HepG2 (cell line): ENCODE results near the gene NCOA4. TPM values are rescaled to one million over a fixed set of nuclear protein-coding genes. Genes with fewer than 3 reads are reported as not detected.

Experiments used
- AGO1 ChIP-seq: fragments of 200-400 bp; formaldehyde crosslinking; IDR thresholded peaks from 2 replicates; pipeline ENCODE4 v1.6.1; 2017; ENCODE audit warnings: mild to moderate bottlenecking, low read depth, low read length, moderate library complexity; ENCODE audit not compliant: poor library complexity, severe bottlenecking
- ATAD3A ChIP-seq: sonication (generic); formaldehyde crosslinking; IDR thresholded peaks from 2 replicates; pipeline ENCODE4 v1.4.0; 2020; ENCODE audit warnings: missing genetic modification reagents
- EHMT2 ChIP-seq: fragments of 200-600 bp; sonication (generic); IDR thresholded peaks from 2 replicates; pipeline ENCODE4 v1.7.0; 2017; ENCODE audit warnings: antibody characterized with exemption, low read depth, low read length, borderline replicate concordance
- FLYWCH1 ChIP-seq: sonication (generic); formaldehyde crosslinking; IDR thresholded peaks from 2 replicates; pipeline ENCODE4 v1.8.1; 2023; ENCODE audit warnings: mild to moderate bottlenecking, missing genetic modification reagents
- HNRNPLL ChIP-seq: fragments of 200-400 bp; formaldehyde crosslinking; IDR thresholded peaks from 2 replicates; pipeline ENCODE4 v1.6.1; 2017; ENCODE audit warnings: mild to moderate bottlenecking, low read depth, low read length; ENCODE audit not compliant: poor library complexity, severe bottlenecking
- HOXA7 ChIP-seq: sonication (generic); formaldehyde crosslinking; IDR thresholded peaks from 2 replicates; pipeline ENCODE4 v1.8.1; 2022; ENCODE audit warnings: mild to moderate bottlenecking, missing genetic modification reagents, moderate library complexity
- KLF12 ChIP-seq: sonication (generic); formaldehyde crosslinking; IDR thresholded peaks from 2 replicates; pipeline ENCODE4 v1.4.0; 2020; ENCODE audit warnings: missing genetic modification reagents, borderline replicate concordance
- KMT2A ChIP-seq: sonication (generic); formaldehyde crosslinking; IDR thresholded peaks from 2 replicates; pipeline ENCODE4 v1.4.0; 2020; ENCODE audit warnings: missing genetic modification reagents
- MBD4 ChIP-seq: IDR thresholded peaks from 2 replicates; pipeline ENCODE4 v1.6.1; 2012; ENCODE audit warnings: low read length, inconsistent platforms, borderline replicate concordance
- MED13 ChIP-seq: sonication (generic); formaldehyde crosslinking; IDR thresholded peaks from 2 replicates; pipeline ENCODE4 v1.5.0; 2020; ENCODE audit warnings: missing genetic modification reagents
- PHB2 ChIP-seq: fragments of 450-650 bp; IDR thresholded peaks from 2 replicates; pipeline ENCODE4 v1.6.1; 2018; ENCODE audit not compliant: partially characterized antibody
- PITX1 ChIP-seq: sonication (generic); formaldehyde crosslinking; IDR thresholded peaks from 2 replicates; pipeline ENCODE4 v1.5.1; 2020; ENCODE audit warnings: mild to moderate bottlenecking, missing genetic modification reagents
- RFX5 ChIP-seq: IDR thresholded peaks from 2 replicates; pipeline ENCODE4 v1.6.1; 2011; ENCODE audit warnings: low read depth, low read length, improper control_type of control experiment
- ZNF124 ChIP-seq: sonication (generic); formaldehyde crosslinking; IDR thresholded peaks from 2 replicates; pipeline ENCODE4 v1.4.0; 2020; ENCODE audit warnings: missing genetic modification reagents
- ZNF343 ChIP-seq: sonication (generic); formaldehyde crosslinking; IDR thresholded peaks from 2 replicates; pipeline ENCODE4 v1.4.0; 2020; ENCODE audit warnings: mild to moderate bottlenecking, missing genetic modification reagents
- ZNF501 ChIP-seq: sonication (generic); formaldehyde crosslinking; IDR thresholded peaks from 2 replicates; pipeline ENCODE4 v1.5.1; 2020; ENCODE audit warnings: mild to moderate bottlenecking, moderate library complexity, missing genetic modification reagents
- ZNF652 ChIP-seq: IDR thresholded peaks from 2 replicates; pipeline ENCODE4 v1.6.1; 2016; ENCODE audit warnings: low read depth, borderline replicate concordance
- ZNF747 ChIP-seq: sonication (generic); formaldehyde crosslinking; IDR thresholded peaks from 2 replicates; pipeline ENCODE4 v1.8.1; 2023; ENCODE audit warnings: missing genetic modification reagents, mild to moderate bottlenecking, borderline replicate concordance
- ZSCAN29 ChIP-seq: sonication (generic); formaldehyde crosslinking; conservative IDR thresholded peaks from 2 replicates; pipeline ENCODE4 v1.4.0; 2020; ENCODE audit warnings: mild to moderate bottlenecking, missing genetic modification reagents
- polyA plus RNA-seq, 8 experiments: library from polyadenylated mRNA; depleted of rRNA in 3 of 8; stranded (reverse) in 7 of 8; unstranded in 1 of 8; fragments of >200 nt; fragmentation: Illumina TruSeq in 4 of 8; extraction: Trizol in 4 of 8; gene quantifications; 2 replicates each; pipeline versions ENCODE4 v1.2.1 to v1.2.3, GENCODE V29; 2011 to 2016; ENCODE audit warnings: low read depth in 4 of 8, missing spikeins in 1 of 8, mixed read lengths in 1 of 8; ENCODE audit not compliant: insufficient read depth in 1 of 8
- total RNA-seq, 5 experiments: library from RNA; depleted of rRNA; stranded (reverse); fragments of >200 nt; fragmentation: Illumina TruSeq; extraction: Trizol; gene quantifications; 2 replicates each; pipeline ENCODE4 v1.2.3, GENCODE V29; 2016; ENCODE audit warnings: low read depth in 1 of 5
- TF ChIP-seq, protein P1 (sequence below): sonication (generic); formaldehyde crosslinking; conservative IDR thresholded peaks from 2 replicates; pipeline ENCODE4 v1.8.0; 2022; ENCODE audit warnings: low read depth, missing genetic modification reagents
- TF ChIP-seq, protein P2 (sequence below): sonication (generic); formaldehyde crosslinking; IDR thresholded peaks from 2 replicates; pipeline ENCODE4 v1.4.0; 2020; ENCODE audit warnings: missing genetic modification reagents, mild to moderate bottlenecking, borderline replicate concordance
- TF ChIP-seq, protein P3 (sequence below): sonication (generic); formaldehyde crosslinking; IDR thresholded peaks from 2 replicates; pipeline ENCODE4 v1.4.0; 2020; ENCODE audit warnings: missing genetic modification reagents

NCOA4 gene
- total and polyA plus RNA-seq, 2 of the 13 experiments (the other 11 are each of a cell fraction or from before 2014, with no cell fraction given) = 306 to 400 TPM

DNA sequence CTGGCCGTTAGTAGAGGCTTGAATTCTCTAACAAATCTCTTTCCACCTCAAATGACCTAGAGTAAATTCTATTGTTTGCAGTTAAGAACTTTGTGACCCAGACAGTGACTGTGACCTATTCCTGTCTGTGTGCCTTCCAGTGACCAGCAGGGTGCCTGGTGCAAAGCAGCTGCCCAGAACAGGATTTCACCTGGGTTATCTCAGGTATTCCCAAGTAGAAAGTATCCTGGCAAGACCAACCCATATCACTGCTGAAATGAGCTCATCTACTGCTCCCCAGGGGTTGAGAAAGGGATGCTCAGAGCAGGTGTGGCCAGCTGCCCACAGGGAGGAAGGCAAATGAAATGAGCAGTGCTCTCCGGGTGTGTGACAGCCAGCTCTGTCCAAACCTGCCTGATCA is 17.7 kb upstream of the NCOA4 start (continued):
- TF ChIP-seq, protein P1, sequence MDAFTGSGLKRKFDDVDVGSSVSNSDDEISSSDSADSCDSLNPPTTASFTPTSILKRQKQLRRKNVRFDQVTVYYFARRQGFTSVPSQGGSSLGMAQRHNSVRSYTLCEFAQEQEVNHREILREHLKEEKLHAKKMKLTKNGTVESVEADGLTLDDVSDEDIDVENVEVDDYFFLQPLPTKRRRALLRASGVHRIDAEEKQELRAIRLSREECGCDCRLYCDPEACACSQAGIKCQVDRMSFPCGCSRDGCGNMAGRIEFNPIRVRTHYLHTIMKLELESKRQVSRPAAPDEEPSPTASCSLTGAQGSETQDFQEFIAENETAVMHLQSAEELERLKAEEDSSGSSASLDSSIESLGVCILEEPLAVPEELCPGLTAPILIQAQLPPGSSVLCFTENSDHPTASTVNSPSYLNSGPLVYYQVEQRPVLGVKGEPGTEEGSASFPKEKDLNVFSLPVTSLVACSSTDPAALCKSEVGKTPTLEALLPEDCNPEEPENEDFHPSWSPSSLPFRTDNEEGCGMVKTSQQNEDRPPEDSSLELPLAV = no peak
- TF ChIP-seq HNRNPLL (no peak), PITX1 (CRISPR knock-in tag) (no peak), ZNF652 (CRISPR knock-in tag) (no peak), PHB2 (no peak), ATAD3A (CRISPR knock-in tag) (no peak), ZNF501 (CRISPR knock-in tag) (no peak), ZNF747 (CRISPR knock-in tag) (no peak), ZSCAN29 (CRISPR knock-in tag) (no peak), AGO1 (no peak), RFX5 (no peak), ZNF124 (CRISPR knock-in tag) (no peak), ZNF343 (CRISPR knock-in tag) (no peak), KMT2A (CRISPR knock-in tag) (no peak), MED13 (CRISPR knock-in tag) (no peak), HOXA7 (no peak), KLF12 (CRISPR knock-in tag) (no peak), FLYWCH1 (CRISPR knock-in tag) (no peak), EHMT2 (no peak), MBD4 (no peak)
- TF ChIP-seq, protein P2, sequence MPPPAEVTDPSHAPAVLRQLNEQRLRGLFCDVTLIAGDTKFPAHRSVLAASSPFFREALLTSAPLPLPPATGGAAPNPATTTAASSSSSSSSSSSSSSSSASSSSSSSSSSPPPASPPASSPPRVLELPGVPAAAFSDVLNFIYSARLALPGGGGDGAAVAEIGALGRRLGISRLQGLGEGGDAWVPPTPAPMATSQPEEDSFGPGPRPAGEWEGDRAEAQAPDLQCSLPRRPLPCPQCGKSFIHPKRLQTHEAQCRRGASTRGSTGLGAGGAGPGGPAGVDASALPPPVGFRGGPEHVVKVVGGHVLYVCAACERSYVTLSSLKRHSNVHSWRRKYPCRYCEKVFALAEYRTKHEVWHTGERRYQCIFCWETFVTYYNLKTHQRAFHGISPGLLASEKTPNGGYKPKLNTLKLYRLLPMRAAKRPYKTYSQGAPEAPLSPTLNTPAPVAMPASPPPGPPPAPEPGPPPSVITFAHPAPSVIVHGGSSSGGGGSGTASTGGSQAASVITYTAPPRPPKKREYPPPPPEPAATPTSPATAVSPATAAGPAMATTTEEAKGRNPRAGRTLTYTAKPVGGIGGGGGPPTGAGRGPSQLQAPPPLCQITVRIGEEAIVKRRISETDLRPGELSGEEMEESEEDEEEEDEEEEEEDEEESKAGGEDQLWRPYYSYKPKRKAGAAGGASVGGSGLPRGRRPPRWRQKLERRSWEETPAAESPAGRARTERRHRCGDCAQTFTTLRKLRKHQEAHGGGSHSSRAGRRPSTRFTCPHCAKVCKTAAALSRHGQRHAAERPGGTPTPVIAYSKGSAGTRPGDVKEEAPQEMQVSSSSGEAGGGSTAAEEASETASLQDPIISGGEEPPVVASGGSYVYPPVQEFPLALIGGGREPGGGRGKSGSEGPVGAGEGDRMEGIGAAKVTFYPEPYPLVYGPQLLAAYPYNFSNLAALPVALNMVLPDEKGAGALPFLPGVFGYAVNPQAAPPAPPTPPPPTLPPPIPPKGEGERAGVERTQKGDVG (CRISPR knock-in tag) = no peak
- TF ChIP-seq, protein P3, sequence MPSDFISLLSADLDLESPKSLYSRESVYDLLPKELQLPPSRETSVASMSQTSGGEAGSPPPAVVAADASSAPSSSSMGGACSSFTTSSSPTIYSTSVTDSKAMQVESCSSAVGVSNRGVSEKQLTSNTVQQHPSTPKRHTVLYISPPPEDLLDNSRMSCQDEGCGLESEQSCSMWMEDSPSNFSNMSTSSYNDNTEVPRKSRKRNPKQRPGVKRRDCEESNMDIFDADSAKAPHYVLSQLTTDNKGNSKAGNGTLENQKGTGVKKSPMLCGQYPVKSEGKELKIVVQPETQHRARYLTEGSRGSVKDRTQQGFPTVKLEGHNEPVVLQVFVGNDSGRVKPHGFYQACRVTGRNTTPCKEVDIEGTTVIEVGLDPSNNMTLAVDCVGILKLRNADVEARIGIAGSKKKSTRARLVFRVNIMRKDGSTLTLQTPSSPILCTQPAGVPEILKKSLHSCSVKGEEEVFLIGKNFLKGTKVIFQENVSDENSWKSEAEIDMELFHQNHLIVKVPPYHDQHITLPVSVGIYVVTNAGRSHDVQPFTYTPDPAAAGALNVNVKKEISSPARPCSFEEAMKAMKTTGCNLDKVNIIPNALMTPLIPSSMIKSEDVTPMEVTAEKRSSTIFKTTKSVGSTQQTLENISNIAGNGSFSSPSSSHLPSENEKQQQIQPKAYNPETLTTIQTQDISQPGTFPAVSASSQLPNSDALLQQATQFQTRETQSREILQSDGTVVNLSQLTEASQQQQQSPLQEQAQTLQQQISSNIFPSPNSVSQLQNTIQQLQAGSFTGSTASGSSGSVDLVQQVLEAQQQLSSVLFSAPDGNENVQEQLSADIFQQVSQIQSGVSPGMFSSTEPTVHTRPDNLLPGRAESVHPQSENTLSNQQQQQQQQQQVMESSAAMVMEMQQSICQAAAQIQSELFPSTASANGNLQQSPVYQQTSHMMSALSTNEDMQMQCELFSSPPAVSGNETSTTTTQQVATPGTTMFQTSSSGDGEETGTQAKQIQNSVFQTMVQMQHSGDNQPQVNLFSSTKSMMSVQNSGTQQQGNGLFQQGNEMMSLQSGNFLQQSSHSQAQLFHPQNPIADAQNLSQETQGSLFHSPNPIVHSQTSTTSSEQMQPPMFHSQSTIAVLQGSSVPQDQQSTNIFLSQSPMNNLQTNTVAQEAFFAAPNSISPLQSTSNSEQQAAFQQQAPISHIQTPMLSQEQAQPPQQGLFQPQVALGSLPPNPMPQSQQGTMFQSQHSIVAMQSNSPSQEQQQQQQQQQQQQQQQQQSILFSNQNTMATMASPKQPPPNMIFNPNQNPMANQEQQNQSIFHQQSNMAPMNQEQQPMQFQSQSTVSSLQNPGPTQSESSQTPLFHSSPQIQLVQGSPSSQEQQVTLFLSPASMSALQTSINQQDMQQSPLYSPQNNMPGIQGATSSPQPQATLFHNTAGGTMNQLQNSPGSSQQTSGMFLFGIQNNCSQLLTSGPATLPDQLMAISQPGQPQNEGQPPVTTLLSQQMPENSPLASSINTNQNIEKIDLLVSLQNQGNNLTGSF = no peak
